LNCAP (cell line): ENCODE measurements around the gene KDM3B.

Experiments used
- TF ChIP-seq, protein P1 (sequence below): fragments of 450-650 bp; IDR thresholded peaks from 2 replicates; pipeline ENCODE4 v1.5.1; 2017; ENCODE audit warnings: mild to moderate bottlenecking

KDM3B gene

DNA sequence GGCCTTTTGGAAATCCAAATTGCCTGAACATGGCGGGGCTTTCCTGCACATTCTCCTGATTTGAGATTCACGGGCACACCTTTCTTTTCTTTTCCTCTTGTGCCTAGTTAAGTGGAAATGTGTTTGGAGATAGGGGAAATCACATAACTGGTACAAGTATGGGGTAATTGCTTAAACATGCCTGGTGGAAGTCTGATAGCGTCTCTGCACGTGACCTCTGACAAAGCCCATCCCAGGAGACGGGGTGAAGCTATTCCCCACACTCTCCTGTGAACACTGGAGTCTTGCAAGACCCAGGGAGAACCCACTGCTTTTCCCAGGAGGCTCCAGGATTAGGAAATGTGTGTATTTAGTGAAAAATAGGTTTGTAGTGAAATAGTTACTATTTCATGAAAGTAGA lies 83.5 kb downstream of the KDM3B start:
- TF ChIP-seq, protein P1, sequence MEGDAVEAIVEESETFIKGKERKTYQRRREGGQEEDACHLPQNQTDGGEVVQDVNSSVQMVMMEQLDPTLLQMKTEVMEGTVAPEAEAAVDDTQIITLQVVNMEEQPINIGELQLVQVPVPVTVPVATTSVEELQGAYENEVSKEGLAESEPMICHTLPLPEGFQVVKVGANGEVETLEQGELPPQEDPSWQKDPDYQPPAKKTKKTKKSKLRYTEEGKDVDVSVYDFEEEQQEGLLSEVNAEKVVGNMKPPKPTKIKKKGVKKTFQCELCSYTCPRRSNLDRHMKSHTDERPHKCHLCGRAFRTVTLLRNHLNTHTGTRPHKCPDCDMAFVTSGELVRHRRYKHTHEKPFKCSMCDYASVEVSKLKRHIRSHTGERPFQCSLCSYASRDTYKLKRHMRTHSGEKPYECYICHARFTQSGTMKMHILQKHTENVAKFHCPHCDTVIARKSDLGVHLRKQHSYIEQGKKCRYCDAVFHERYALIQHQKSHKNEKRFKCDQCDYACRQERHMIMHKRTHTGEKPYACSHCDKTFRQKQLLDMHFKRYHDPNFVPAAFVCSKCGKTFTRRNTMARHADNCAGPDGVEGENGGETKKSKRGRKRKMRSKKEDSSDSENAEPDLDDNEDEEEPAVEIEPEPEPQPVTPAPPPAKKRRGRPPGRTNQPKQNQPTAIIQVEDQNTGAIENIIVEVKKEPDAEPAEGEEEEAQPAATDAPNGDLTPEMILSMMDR: no peak

DNA sequence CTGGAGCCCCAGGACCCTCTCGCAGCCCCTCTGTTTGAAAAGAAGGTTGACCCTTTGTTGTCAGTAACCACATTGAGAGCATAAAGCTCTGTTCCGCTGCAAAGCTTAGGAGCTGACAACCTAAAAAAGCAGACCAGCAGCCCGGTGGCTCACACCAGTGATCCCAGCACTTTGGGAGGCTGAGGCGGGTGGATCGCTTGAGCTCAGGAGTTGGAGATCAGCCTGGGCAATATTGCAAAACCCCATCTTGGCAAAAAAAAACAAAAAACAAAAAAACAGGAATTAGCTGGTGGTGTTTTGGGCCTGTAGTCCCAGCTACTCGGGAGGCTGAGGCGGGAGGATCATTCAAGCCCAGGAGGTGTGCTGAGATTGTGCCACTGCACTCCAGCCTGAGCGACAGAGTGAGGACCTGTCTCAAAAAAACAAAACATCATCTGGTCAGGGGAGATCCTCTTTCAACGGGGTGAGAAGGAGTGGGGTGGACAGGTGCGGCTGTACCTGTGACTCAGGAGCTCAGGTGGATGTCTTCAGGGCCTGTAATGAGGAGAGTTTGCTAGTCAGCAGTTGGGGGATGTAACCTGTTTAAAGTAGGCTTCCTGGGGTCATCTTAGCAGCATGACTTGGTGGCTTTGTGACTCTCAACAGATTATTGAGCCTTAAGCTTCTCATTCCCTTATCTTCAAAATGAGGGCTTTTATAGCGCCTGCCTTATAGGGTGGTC lies 85.7 kb downstream of the KDM3B start:
- TF ChIP-seq, protein P1: no peak

DNA sequence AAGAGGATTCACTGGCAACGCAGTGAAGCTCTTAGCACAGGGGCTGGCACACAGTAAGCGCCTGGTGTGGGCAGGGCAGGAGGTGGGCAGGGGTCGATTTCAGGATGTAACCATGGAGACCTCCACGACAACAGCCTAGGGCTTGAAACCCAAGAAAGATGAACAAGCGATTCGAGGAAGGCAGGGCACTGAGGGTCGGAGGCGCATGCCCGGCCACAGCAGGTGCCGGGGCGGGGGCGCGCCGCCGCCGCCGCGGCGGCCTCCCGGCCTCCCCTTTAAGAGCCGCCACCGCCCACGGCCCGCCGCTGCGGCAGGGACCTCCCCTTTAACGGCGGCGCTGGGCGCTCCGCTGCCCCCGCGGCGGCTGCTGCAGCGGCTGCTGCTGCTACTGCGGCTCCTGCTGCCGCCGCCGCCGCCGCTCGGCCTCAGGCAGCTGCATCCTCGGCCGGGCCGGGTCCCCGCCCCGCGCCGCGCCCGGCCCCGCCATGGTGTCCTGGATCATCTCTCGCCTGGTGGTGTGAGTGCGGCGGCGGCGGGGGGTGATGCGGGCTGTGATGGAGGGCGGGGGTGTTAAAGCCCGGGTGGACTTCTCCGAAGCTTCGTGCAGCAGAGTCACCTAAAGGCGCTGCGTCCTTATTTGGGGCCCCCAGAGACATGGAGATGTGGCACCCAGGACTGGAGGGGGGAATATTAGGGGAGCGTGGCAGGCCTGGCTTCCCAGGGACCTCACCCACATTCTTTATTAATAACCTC lies 86.4 kb downstream of the KDM3B start, which contains the start of gene REEP2:
REEP2 (plus strand) TSS at position 334 of the 753 bp plus-strand sequence; CDS start at position 486, 152 bp downstream.
- TF ChIP-seq, protein P1: no peak

DNA sequence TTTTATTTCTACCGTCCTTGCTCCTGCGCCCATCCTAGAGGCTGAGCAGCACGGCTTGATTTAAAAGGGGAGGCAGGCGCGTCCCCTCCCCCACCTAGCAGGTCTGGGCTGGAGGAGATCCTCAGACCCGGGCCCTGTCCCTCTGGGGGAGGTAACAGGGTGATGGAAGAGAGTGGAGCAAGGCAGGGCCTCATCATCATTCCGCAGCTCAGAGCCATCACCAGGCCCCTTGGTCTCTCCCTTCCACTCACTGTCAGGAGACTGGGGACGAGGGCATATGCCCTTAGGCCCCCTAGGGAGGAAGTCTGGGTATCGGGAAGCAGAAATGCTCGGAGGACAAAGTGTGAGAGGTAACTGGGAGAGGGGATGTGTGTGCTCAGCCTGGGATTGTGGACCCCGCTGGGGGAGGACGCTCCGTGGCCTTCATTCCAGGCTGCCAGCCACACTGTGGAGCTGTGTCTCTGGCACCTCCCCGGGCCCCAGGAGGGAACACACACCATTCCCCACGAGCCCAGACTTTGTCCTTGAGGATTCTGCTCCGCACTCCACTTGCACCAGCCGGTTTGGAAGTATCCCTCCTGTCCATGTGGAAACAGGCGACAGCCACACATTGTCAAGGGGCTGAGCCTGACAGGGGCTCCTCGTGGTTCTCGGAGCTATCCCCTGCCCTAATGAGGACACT lies 87.1 kb downstream of the KDM3B start:
- TF ChIP-seq, protein P1: no peak

DNA sequence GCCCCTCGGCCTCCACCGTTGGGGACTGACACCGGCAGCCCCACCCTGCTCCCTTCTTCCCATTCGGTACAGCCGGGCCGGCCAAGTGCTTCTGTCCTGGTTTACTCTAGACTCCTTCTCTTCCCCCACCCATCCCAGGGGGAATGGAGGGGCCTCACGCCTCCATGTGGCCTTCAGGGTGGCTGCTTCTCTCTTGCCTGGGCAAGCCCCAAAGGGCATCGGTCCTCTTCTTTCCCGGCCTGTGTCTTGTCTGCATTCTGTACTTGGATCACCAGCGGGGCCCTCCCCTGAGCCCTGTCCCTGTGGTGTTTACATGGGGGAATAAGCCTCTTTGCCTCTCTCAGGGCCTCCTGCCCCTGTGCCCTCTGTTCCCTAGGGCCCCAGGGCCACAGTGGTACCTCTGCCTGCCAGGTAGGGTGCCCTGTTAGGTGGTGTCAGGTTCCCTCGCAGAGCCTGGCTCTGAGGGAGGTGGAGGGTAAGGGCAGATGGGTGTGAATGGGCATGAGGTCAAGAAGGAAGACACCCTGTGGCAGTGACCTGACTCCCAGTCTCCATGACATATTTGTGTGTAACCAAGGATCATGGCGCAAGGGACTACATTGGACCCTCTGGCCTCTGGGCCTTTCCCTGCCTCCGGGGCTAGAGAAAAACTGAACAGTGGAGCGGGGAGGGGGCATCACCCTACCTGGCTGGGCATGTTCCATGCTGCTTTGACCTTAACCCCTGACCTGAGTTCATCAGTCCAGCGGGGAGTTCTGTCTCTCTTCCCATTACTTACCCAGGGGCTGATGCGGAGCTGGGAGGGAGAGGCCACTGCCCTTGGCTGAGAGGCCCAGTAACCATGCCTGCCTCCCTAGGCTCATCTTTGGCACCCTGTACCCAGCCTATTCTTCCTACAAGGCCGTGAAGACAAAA lies 87.9 kb downstream of the KDM3B start:
- TF ChIP-seq, protein P1: no peak

DNA sequence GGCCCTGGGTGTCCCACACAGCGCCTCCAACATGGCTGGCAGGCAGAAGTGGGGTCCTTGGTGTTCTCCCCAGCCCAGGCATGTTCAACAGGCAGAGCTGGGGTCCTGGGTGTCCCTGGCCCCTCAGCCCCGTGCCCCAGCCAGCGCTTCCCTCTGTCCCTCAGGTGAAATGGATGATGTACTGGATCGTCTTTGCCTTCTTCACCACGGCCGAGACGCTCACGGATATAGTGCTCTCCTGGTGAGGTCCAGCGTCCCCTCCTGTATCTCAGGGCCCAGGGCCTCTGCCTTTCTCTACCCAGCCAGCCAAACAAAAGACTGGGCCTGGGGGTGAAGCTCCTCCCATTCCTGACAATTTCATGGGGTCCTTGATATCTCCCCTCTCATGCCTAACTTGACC lies 88.7 kb downstream of the KDM3B start:
- TF ChIP-seq, protein P1: no peak
